ENCODE measurements around the gene TDP1.
"Not testable (repeated sequence)": the region's sequence is repeated elsewhere in the genome, so short reads cannot be mapped to it uniquely, and the experiment has no call there.

Gene TDP1

DNA sequence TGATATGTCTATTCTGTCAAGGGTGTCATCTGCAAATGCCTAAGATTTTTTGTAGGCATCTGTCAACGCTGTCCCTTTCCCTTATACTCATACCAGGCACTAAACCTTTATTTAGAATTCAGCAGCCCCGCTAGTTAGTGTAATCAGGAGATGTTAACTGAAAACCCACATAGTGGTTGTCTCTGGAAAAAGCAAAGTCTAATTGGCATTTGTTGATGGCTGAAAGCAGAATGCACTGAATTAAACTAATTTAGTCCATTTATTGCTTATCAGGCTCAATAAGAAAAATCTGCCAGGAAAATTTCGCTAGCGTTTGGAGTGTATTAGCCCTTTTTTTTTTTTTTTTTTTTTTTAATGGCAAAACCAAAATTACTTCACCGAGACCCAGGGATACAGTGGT, 34.5 kb downstream of the TDP1 start:
- no peak for DNase-seq (ENCODE audit: low read depth in 2 of 2)

DNA sequence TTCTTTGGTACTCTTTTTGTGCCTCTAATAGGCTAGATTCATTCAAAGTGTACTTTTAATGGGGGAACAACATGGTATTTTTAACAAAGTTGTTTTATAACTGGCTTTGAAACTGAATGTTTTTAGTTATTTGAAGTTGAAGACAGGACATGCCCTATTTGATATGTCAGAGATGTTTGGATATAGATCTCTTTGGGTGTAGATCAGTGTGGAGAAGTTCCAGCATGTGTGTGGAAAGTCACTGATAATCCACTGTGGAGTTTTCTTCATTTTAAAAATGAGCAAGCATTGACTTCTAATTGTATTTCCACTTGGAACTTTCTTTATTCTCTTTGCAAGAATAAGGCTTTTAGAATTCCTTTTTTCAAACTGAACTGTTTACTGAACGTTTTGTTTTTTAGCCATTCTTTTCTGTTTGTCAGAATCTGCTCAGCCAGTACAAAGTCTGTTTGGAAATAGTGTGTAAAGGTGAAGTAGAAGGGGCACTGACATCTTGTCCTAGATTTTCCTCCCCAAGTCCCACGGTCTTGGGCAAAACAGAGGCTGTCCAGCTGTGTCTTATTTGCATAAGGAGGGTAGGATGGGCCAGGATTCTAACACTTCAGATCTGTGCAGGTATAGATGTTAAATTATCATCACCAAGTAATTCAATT, 35.0 kb downstream of the TDP1 start:
- no peak for DNase-seq (ENCODE audit: low read depth in 2 of 2)

DNA sequence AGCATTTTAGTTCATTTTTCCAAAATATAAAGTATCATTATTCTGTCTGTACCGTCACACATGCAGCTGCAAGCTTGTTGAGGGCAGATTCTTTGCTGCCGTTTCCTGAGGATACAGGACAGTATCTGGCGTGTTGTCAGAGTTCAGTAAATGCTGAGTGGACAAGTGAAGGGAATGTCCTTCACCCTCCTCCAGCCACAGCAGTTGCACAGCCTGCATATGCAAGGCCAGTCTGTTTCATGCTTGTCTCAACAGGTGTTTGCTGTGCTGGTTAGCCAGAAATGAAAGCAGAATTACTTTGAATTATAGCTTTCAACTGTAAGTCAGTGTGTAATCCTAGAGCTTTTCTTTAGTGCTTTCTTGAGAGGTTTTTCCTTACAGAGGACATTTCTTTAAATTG, 36.5 kb downstream of the TDP1 start:
- no peak for DNase-seq (ENCODE audit: low read depth in 2 of 2)

DNA sequence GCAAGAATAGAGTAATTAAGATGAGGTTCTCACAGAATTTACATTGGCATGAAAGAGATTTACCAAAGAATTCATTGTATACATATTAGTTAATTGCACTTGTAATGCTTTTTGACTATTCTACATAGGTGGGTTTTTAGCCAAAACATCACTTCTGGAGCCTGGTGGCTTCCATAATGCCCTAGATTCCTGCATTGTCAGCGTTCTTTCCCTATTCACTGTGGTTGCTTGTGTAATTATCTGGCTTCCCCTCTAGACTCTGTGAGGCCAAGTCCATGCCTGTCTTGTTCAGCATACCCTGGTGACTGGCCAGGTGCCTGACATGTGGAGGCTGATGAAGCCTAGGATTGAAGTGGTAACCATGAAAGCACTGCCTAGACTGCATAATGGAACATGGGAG, 41.2 kb downstream of the TDP1 start:
- no peak for DNase-seq (ENCODE audit: low read depth in 2 of 2)

DNA sequence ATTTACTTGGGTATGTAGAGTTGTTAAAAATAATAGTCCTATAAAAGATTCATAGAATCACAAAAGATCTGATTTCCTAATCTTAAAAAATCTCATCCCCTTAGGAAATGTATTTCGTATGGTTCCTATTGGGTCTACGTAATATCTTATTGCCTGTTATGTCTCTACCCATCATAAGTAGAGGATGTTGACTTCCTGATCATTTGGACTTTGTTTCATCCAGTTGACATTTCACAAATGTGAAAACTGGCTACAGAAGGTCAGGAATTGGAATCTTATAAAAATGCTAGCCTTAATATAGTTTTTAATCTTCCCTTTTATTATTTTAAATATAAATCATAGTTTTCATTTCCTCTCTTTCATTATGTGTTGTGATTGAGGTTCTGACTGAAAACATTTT, 45.2 kb downstream of the TDP1 start:
- DNase-seq (ENCODE audit: low read depth in 2 of 2), result no peak

DNA sequence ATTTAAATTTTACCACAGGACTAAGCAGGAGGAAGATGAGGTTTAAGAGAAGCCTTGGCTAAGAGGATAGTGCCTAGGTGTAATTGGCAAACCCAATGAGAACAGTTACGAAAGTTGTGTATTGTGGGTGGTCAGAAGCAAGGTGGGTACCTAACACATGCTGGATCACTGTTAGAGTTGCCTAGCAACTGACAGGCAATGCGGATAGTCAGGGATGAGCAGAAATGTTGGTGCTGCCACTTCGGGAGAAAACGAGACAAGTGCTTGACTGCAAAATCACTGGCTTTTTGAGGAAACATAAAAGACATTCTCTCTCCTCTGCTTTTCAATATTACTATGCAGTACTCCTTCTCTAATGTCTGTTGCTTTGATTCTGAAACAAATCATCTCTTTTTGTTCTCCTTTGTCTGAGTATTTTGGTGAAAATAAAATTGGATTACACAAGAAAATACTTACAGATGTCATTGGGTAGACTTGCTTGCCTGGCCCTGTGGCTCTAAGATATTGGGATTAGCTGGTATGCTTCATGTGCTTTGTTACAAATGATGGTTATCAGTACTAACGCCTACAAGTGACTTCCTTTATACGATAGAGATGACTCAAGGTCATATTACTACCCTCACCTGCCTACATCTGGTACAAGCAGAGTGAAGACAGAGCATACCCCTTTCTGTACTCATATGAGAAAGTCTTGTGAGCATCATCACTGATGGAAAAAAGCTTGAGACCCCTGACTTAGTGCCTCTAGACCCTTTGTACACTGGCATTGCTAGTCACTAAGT, 48.0 kb downstream of the TDP1 start:
- no peak for DNase-seq (ENCODE audit: low read depth in 2 of 2)

DNA sequence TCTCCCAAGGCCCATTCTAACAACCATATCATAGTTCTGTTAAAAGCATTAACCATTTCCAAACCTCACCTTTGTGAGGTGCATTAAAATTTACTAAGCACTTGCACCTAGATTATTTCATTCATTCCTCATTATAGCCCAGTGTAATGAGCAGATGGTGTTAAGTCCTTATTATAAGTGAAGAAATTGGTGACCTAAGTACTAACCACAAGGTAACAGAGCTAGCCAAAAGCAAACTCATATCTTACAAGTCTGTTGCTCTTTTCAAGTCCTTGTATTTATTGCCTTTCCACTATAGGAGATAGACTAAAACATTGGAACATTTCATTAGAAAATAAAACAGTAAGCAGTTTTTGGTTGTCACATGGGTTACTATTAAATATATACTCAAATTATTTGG, 49.7 kb downstream of the TDP1 start:
- DNase-seq (ENCODE audit: low read depth in 2 of 2), result no peak

DNA sequence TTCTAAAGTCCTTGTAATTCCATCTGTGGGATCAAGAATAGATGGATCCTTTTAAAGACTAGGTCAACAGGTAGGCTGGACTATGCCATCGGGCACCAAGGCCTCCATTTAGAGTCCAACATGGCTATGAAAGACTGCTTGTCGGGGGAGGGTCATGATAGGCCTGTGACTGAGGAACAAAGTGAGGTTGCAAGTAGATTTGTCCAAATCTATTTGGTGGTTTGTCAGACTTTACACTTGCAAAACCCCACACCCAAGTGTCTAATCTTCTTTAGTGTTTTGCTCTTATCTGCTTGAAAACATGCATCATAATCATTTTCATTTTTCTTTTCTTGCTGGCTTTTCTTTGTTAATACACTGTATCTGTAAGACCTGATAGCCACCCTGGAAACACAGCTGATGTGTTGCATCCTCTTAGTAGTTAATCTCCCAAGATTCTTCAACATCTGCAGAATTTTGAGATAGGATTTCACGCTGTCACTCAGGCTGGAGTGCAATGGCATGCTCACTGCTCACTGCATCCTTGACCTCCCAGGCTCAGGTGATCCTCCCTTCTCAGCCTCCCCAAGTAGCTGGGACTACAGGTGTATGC, 50.3 kb downstream of the TDP1 start:
- DNase-seq (ENCODE audit: low read depth in 2 of 2), result no peak

DNA sequence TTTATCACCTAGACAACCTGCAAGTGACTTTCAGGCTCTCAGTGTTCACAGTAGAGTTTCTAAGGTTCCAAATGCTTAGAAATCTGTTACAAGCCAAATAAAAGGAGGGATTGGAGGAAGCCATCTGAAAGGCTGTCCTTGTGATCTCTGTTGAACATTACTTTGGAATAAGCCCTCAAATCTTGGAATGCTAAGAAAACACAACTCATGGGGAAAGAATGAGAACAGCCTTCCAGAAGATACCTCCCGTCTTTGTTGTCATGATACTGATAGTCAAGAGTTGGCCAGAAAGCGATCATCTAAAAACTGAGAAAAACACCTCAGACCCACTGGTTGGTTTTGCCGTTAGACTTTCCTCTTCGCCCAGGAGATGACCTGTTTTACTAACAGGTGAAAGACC, 61.6 kb downstream of the TDP1 start:
- no peak for DNase-seq (ENCODE audit: low read depth in 2 of 2)

DNA sequence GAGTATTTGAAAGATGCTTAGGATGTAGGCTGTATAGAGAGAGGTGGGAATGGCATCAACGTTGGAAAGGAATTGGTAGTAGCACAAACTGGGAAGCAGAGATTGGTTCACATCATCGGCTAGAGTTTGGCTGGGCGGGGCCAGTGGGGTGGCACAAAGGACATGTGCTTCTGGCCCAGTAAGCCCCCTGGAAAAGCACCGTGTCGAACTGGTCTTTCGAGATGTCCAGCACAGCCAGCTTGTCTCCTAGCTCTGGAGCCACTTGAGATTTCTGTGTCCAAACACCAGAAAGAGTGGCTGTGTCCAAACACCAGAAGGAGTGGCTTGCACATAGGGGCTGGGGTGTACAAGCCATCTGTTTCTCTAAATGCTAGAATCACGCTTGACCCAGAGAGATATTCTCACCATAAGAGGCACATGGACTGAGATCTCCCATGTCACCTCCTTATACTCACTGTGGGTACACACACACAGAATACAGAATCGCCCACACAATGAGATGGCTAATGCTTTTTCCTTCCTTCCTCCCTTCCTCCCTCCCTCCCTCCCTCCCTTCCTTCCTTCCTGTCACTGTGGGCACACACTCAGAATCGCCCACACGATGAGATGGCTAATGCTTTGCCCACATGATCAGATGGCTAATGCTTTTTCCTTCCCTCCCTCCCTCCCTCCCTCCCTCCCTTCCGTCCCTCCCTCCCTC, 64.2 kb downstream of the TDP1 start:
- DNase-seq (ENCODE audit: low read depth in 2 of 2), result no peak

DNA sequence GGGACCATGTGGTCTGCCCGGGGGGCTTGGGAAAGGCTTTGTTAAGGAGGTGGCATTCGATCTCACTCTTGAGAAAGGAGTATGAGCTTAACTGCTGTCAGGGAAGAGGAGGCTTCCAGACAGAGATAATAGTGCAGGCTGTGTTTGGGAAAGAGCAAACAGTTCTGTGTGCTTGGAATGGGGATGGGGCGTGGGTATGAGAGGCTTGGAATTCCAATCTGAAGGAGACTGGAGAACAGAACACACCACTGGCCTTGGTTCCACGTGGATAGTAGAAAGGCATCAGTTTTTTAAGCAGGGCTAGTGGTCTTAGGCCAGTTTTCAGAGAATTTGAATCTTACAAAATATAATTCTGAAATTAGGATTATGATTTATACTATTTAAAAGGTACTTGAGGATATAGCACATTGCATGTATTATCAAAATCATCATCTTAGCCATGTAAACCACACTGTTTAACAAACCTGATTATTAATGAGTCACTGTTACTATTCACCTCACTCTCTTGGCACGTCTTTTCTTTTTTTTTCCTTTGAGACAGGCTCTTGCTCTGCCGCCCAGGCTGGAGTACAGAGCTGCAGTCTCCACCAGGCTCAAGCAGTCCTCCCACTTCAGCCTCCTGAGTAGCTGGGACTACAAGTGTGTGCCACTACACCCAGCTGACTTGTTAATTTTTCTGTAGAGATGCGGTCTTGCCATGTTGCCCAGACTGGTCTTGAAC, 67.6 kb downstream of the TDP1 start:
- no peak for DNase-seq (ENCODE audit: low read depth in 2 of 2)

DNA sequence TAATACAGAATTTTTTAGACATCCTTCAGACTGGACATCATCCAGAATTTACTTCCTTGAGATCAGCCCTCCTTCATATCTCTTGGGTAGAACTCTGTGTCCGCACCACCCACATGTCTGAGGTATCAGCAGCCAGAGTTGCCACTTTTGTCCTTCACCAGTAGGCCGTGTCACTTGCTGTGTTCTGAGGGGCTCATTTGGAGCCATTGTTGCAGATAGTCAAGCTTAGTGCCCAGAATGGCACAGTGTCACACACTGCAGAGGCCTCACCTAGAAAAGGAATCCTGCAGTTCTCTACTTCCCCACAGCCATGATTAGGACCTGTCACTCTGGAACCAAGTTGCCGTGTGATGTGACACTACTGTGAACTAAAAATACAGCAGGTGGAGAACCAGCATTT, 69.2 kb downstream of the TDP1 start:
- no peak for DNase-seq (ENCODE audit: low read depth in 2 of 2)

DNA sequence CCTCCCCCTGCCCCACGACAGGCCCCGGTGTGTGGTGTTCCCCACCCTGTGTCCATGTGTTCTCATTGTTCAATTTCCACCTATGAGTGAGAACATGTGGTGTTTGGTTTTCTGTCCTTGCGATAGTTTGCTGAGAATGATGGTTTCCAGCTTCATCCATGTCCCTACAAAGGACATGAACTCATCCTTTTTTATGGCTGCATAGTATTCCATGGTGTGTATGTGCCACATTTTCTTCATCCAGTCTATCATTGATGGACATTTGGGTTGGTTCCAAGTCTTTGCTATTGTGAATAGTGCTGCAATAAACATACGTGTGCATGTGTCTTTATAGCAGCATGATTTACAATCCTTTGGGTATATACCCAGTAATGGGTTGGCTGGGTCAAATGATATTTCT, 70.9 kb downstream of the TDP1 start:
- not testable (repeated sequence) for DNase-seq (ENCODE audit: low read depth in 2 of 2)

DNA sequence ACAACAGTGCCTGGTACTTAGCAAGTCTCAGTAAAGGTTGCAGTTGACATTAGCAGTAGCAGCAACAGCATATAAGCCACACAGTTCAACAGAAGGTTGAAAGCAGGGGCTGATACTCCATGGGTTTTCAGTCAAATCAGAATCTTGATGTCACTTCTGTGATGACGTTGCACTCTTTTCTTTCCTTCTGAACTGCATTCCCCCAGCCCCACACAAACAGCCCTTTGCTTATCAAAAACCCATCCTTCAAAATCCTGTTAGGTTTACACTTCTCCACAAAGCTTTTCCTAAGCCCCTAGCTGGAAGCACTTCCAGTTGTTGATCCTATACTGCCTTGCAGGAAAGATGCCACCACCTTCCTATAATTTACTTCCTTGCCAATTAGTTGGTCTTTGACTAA, 72.1 kb downstream of the TDP1 start:
- no peak for DNase-seq (ENCODE audit: low read depth in 2 of 2)

DNA sequence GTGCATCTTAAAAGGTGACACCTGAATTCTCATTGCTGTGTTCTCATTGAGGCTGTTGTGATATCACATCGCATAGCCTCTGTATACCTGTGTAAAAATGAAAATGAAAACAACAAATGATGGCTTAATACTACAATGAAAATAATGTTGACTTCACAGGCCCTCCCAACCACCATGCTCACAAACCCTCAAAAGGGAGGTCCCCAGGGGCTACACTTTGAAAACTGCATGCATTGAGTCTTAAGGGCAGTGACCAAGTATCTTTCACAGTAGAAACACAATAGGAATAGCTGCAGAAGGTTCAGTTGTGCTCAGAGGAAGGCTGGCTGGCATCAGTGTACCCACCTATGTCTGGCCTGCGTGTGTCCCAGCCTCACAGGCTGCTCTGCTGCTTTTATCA, 78.4 kb downstream of the TDP1 start:
- no peak for DNase-seq (ENCODE audit: low read depth in 2 of 2)

DNA sequence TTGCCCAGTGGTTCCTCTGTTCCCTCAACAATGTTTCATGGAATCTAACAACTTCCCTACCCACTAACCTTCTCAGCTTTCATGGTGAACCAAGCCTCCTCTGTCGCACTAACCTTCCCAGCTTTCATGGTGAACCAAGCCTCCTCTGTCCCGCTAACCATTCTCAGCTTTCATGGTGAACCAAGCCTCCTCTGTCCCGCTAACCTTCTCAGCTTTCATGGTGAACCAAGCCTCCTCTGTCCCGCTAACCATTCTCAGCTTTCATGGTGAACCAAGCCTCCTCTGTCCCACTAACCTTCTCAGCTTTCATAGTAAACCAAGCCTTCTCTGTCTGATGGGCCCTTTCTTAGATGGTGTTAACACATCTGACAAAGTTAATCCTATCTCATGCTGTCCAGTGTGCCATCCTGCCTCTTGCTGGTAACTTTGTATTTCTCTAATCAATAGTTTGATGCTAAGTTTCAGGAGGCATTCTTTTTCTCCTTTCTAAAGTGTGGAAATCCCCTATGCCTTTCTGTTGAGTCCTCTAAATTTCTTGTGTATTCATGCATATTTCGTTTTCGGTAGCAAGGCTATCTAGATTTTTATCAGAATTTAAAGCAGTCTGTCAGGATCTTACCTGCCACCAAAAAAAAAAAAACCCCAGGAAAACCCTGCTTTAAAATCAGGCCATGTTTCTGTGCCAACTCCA, 79.3 kb downstream of the TDP1 start:
- no peak for DNase-seq (ENCODE audit: low read depth in 2 of 2)

DNA sequence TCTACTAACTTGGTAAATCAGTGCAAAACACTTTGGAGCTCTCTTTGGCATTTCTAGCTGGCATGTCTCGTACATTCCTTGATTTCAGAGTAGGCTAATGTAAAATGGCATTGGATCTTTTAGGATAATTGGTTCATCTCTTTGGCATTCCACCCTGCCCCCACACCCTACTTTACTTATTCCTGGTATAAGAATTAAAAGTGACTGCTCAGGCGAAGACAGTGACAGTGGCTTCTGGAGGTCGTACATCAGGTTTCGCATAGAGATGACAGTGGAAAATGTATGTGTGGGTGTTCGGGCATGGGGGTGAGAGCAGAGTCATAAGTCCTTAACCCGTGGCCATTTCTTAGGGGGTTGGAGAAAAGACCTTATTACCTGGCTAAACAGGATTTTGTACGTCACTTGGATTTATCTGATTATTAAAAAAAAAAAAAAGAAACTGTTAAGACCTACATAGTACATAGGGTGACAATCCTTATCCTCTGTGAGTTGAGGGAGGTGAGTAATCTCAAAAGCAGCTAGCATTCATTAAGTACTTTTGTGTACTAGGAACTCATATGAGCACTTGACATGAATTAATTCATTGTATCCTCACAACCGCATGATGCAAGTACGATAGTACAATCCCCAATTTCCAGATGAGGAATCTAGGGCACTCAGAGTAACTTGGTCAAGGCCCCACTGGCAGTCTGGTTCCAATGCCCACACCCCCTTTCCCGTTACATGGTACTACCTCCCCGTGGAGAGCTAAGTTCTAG, 83.7 kb downstream of the TDP1 start:
- no peak for DNase-seq (ENCODE audit: low read depth in 2 of 2)

DNA sequence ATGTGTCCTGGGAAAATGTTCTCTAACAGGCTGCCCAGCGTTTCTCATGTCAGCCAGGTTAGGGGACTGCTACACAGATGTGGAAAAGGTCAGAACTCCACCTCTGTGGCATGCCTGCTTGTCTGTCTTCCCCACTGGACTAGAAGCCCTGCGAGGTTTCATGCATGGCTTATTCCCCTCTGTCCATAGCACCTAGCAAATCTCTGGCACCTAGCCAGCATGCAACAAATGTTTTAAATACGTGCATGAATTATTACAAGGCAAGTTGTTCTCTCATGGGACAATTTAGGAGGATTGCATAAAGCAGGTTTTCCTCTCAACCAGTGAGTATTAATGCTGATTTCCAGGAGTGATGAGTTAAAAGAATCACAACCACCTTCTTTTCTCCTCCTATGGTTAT, 84.7 kb downstream of the TDP1 start:
- no peak for DNase-seq (ENCODE audit: low read depth in 2 of 2)

DNA sequence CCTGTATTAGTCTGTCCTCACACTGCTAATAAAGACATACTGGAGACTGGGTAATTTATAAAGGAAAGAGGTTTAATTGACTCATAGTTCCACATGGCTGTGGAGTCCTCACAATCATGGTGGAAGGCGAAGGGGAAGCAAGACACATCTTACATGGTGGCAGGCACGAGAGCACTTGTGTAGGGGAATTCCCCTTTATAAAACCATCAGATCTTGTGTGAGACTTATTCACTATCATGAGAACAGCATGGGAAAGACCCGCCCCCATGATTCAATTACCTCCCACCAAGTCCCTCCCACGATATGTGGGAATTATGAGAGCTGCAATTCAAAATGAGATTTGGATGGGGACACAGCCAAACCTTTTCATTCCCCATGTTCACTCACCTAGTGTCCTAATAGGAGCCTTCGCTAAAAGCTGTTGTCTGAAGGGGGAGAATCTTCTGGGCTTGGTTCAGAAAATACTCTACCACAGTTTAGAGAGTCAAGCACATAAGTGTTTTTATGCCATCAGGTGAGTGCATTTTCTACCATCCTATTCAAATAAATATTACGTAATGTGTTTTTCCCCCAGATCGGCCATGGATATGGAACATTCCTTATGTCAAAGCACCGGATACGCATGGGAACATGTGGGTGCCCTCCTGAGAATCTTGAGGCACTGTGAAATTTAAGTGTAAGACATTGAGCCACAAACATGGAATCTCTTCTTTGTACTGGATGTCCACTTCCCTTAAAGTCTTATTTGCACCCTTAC, 86.9 kb downstream of the TDP1 start:
- no peak for DNase-seq (ENCODE audit: low read depth in 2 of 2)

DNA sequence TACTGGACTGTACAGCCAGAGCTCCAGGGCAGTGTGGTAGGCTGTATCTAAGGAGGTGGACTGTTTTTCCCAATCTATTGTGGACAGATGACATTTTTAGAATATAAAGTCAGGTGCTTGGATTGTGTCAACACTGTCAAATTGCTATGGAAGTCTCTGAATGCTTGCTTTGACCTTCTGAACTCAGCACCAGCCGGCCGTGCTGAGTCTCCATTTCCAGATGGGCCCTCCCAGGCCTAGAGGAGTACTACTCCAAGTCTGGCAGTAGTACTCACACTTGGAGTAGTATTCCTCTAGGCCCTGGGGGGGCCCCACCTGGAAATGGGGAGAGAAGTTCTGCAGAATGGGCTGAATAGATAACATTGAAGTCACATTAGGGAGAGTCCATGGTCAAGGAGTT, 89.9 kb downstream of the TDP1 start:
- no peak for DNase-seq (ENCODE audit: low read depth in 2 of 2)

Data from stimulated activated CD8-positive, alpha-beta memory T cell treated with anti-CD3 and anti-CD28 coated beads, Interleukin-2, amount 100 ng/mL, for 1 hour (primary cell).